GM18951 (cell line): ENCODE data around the gene PITPNM3.

Source experiments
- POLR2A ChIP-seq: IDR thresholded peaks from 4 replicates; pipeline ENCODE4 v1.6.1; 2011; ENCODE audit warnings: mild to moderate bottlenecking; ENCODE audit not compliant: insufficient read length, insufficient read depth; ENCODE audit errors: extremely low read depth
- in situ Hi-C: fragments of 300-500 bp; cut with MboI; formaldehyde crosslinking; loops from one replicate; pipeline ENCODE4 v1.12.0; 2022; ENCODE audit warnings: low sequenced_read_pairs, mixed read lengths, inconsistent platforms; ENCODE audit not compliant: unreplicated experiment

Gene PITPNM3

DNA sequence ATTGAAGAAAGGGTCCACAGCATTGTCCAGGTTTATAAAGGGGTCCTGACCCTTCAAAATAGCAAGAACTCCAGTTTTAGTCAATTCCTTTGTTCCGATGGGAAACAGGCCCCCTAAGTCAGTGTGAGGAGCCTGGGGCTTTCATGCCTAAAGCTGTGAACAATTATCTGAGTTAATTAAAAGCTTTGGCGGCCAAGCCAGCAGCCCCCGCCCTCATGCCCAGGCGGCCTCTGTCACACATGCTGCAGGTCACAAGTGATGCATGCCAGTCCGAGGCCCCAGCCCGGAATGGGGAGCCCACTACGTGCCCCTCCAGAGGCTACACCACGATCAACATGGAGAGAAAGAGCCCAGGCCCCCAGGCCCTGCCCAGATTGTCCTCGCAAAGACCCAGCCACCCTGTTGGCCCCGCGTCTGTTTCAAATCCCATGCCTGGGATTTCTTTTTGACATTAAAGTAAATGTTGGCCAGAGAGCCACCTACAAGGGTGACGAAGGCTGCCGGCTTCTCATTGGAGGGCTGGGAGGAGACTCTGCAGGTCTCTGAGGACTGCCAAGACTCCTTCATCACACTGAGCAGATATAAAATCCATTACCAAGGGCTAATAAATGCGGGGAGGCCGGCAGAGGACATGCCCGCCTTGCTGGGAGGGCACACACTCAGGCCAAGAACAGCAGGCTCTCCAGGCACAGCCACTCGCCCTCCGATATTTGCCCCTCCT lies 14.5 kb upstream of the PITPNM3 start:
- in situ Hi-C loops, result no loop called here
- TF ChIP-seq POLR2A, result no peak

DNA sequence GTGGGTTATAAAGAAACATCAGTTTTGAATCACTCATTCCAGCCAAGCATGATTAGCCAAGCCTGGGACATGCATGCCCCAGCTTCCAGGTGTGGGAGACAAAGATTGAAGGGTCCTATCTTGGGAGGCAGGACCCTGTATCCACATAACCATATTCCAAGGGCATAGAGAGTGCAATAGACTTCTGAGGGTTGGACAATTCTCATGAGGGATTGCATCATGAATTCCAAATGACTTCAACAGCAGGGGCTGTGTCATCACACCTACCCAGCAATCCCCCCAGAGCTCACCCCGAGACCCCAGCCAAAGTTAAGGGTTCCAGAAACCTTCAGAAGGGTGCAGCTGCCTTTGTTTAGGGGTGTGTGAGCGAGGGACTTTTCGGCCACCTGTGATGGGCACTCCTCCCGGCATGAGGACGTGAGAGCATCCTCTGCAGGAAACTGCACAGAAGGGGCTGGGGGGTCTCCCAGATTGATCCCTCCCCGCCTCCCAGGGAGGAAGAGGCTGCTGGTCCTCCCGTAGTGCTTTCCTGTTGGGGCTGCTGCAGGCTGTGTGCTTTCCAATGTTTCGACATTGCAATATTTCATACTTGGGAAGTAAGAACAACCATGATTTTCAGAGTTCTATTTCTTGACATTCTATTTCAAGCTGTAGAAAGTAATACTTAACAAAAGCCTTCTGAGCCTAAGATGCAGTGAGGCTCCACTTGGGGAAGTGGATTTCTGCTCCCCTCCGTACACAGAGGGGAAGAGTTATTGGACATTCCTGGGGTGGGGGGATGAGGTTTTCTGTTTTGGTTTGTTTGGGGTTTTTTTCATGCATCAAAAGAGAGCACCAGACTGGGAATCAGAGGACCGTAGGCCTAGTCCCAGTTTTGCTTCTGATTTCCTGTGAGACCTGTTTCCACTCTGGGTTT lies 13.3 kb upstream of the PITPNM3 start:
- no peak for TF ChIP-seq POLR2A
- in situ Hi-C loops, result no loop called here

DNA sequence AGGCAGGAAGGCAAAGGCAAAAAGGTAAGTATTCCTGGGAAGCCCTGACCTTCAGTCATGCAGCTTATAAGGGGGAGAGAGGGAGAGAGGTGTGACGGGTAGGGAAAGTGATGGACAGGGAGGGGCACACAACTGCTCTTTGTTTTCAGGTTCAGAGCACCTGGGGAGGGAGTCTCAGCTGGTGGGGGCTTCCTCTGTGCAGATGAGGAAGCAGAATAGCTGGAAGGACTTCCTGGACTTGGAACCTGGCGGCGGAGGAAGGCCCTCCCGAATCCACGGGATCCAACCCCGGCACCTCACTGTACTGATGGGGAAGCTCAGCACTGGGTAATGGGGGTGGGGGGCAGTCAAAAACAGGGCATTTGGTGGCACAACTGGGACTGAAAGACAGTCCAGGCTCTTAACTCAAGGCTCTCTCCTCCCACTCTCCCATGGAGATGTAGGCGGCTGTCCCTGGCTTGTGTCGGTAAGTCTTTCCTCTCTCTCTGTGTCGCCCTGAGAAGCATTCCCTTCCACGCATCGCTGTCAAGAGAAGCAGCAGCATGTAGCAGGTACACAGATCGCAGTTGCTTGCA lies 11.9 kb upstream of the PITPNM3 start:
- in situ Hi-C loops, result no loop called here
- no peak for TF ChIP-seq POLR2A

DNA sequence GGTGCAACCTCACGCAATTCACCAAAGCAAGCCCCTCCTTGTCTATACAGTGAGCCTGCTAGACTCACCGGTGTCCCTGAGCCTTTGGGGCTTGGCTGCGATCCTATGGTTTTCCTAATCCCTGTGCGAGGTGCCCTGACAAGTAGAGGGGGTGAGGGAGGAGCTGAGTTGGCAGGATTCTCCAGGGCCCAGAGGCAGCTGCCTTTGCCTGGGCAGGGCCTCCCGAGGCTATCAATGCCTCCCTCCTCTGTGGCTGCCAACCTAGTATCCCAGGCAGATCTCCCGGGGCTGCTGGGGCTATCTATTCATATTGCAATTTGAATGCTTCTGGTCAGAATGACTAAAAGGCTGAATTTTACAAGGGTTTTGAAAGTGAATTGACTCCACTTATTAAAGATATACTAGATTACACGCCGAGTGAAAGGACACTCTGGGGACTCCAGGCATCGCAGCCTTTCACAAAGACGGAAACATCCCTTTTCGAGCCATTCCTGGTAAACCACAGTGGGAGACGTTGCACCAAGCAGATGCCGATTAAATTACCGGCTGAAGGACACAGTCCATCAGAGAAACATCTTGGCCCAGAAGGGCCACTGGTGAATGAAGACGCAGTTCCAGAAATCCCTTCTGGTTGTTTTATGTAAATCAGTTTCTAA lies 11.3 kb upstream of the PITPNM3 start:
- in situ Hi-C loops, result no loop called here
- TF ChIP-seq POLR2A, result no peak

DNA sequence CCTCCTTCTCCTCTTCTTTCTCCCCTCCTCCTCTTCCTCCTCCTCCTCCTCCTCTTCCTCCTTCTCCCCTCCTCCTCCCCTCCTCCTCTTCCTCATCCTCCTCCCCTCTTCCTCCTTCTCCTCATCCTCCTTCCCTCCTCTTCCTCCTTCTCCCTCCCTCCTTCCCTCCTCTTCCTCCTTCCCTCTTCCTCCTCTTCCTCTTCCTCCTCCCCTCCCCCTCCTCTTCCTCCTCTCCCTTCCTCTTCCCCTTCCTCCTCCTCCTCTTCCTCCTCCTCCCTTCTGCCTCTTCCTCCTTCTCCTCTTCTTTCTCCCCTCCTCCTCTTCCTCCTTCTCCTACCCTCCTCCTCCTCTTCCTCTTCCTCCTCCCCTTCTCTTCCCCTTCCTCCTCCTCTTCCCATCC lies 5.1 kb upstream of the PITPNM3 start:
- in situ Hi-C loops, result no loop called here
- TF ChIP-seq POLR2A, result no peak

DNA sequence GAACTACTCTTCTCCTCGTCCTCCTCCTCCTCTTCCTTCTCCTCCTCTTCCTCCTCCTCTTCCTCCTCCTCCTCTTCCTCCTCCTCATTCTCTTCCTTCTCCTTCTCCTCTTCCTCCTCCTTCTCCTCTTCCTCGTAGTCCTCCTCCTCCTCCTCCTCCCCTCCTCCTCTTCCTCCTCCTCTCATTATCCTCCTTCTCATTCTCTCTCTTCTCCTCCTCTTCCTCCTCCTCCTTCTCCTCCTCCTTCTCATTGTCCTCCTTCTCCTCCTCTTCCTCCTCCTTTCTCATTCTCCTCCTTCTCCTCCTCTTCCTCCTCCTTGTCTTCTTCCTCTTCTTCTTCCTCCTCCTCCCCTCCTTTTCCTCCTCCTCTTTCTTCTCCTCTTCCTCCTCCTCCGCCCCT lies 4.1 kb upstream of the PITPNM3 start:
- no peak for TF ChIP-seq POLR2A
- in situ Hi-C loops, result no loop called here

DNA sequence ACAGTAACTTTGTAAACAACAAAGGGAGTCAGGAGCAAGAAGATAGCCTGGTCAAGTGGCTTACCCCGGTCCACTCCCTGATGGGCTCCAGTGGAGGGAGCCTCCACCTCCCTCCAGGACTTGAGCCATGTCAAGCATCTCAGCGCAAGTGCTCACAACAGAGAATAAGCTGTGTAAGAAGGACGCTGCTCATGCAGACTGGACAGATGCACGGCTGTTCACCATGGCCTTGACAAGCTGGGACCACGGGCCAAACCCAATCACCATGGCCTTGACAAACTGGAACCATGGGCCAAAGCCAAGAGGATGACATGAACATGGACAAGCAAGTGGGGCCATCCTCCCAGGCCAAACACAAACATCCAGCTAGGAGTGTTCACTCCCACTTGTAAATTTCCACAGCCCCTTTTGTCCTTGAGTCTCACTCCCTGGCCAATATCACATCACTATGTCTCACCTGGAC lies 3.4 kb upstream of the PITPNM3 start:
- in situ Hi-C loops, result no loop called here
- no peak for TF ChIP-seq POLR2A

DNA sequence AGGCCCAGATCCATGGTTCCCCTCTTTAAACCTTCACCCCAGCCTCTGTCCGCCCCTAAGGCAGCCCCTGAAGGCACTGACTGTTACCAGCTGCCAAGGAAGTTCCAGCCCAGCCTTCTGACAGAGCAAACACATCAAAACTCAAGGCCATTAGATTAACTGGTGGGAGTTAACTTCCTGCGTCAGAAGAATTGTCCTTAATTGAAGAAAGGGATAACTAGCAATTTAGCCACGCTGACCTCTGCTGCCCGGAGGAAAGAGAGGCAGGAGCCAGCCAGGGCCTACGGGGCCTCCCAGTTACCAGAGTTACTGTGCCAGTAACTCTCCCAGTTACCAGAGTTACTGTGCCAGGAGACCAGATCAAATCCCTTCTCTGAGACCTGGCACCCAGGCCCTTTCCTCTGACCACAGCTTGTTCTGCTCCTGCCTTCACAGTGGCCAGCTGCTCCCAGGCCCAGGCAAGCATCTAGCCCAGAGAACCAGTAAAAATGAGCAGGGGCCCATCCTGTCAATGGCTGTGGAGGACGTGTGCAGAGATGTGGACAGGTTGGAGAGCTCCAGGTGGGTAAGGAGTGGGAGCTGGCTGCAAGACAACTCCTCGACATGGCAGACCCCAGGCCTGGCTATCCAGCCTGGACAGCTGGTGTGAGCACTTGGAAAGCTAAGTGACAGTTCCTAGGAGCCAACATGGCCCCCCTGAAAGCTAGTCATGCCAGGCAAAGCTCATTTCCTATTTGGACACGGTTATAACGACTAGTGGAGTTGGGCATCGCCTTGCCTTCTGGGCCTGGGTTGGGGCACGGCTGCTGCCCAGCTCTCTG lies 2.8 kb upstream of the PITPNM3 start:
- in situ Hi-C loops, result no loop called here
- no peak for TF ChIP-seq POLR2A

DNA sequence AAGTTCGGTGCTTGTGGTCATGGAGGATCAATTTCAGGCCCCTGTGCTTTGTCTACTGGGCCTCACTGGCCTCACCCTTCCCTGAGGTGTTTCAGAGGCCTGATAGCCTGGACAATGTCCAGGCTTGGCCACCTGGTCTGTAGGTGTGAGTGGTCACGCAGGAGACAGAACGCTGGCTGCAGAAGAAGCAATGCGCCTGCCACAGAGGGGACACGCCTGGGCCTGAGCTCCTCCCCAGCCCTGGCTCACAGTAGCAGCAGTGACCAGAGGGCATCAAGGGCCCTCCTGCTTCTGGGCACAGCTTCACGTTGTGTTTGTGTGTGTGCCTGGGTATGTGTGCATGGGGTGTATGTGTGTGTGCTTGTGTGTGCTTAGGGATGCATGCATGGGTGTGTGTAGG lies 1.9 kb upstream of the PITPNM3 start:
- in situ Hi-C loops, result no loop called here
- no peak for TF ChIP-seq POLR2A

DNA sequence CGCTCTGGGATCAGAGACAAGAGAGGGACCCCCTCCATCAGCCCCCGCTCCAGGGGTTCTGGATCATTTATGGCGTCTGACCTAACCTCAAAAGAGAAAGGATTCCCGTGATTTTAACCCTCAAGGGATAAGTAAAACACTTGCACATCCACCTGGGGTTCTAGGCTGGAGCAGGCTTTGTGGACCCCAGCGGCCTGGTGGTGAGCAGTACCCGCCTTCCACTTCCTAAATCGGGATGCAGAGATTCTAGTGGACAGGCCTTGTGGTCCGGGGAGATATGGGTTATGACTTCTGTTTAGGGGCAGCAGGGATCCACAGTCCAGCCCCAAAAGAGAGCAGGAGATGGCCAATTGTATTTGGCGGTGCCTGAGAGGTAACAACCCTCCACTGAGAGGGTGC lies 684 bp upstream of the PITPNM3 start:
- in situ Hi-C loops, result no loop called here

DNA sequence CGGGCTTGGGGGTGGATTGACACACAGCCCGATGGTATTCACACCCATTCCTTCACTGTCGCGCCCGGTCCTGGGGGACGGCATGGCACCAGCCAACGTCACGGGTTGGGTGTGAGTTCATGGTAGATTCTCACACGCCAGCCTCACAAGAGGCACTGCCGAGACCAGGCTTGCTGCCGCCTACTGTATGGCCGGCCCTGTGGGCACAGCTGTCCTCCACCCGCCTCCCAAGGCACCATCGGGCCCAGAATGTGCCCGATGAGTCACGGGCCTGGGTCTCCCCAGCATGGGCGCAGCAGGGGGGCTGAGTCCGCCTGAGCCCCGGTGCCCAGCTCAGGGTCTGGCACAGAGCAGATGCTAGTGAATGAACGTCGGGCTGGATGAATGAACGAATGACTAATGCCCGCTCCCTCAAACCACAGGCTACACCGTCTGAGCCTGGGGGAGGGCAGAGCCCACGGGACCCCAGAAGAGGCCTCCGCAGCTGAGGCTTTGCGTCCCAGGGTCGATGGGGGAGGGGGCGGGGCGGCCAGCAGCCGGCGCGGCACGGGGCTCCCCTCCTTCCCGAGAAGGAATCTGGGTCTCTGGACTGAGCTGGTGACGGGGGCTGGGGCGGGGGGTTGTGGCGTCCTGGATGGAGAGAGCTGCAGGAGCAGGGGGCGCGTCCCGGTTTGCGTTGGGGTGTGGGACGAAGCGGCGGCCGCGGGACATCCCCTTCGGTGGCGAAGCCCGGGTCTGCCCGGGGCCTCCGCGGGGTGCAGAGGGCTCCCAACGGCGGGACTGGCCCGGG lies 829 bp downstream of the PITPNM3 start:
- no peak for TF ChIP-seq POLR2A
- in situ Hi-C loops, result no loop called here

More for the DNA sequence above, 684 bp upstream of the PITPNM3 start:
- TF ChIP-seq POLR2A, result no peak

DNA sequence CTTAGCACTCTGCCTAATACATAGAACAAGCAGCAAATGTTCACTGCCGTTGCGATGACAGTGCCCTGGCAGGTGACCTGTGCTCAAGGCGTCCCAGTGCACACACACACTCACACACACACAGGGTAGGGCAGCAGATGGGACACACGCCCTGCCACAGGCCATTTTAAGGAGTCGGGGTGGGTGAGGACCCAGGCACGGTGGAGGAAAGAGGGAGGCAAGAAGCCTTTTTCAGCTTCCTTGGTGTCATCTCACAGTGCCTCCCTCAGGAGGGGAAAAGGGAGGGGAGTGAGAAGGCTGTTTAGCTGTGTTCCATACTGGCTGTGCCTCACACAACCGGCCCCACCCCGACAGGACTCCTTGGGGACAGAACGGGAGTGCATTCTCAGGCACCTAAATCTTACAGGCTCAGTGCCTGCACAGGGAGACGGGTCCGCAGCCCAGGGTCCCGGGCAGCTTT lies 1.5 kb downstream of the PITPNM3 start:
- in situ Hi-C loops, result no loop called here
- TF ChIP-seq POLR2A, result no peak

DNA sequence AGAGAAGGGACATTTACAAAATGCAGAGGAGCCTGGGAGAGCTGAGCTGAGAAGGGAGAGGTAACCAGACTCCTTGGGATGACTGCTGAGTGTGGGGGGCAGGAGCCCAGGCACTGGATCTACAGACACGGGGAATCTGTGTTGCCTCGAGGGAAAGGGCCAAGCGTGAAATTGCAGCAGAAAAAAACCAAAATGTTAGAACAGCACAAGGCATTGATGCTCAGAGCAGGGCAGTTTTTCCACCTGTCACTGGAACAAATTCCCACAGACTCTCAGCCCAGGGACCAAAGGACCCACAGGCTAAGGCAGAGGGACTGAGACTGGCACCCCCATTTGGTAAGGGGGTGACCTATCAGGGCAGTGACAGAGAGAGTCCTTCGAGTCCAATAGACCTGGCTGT lies 2.0 kb downstream of the PITPNM3 start:
- in situ Hi-C loops, result no loop called here
- TF ChIP-seq POLR2A, result no peak
